Measurements from ENCODE around the gene PARD3. TPM values are rescaled to one million over a fixed set of nuclear protein-coding genes. Genes with fewer than 3 reads are reported as not detected.
A peak's percentile ranks its signal among the peaks of the same experiment; 100 is the strongest.

Gene PARD3
- total RNA-seq, 1 experiment from 2014 or later: 51.7 TPM

GRCh38 chr10:34111179-34111578 lies 703.9 kb downstream of the PARD3 start:
- no peak for DNase-seq (ENCODE audit: low read depth)

GRCh38 chr10:34109952-34110702 lies 705.0 kb downstream of the PARD3 start:
- DNase-seq (ENCODE audit: low read depth): peak; percentile 68

- DNase-seq (ENCODE audit: low read depth): no peak
Observed at GRCh38 chr10:34109495-34109894, 705.6 kb downstream of the PARD3 start.

- DNase-seq (ENCODE audit: low read depth): no peak
Observed at GRCh38 chr10:34107626-34108516, 707.2 kb downstream of the PARD3 start.

- DNase-seq (ENCODE audit: low read depth): no peak
Observed at GRCh38 chr10:34106356-34106885, 708.7 kb downstream of the PARD3 start.

- DNase-seq (ENCODE audit: low read depth): no peak
Observed at GRCh38 chr10:34104829-34105572, 710.1 kb downstream of the PARD3 start.

GRCh38 chr10:34102893-34103506 lies 712.1 kb downstream of the PARD3 start:
- DNase-seq (ENCODE audit: low read depth): peak; percentile 60

GRCh38 chr10:34102237-34102673 lies 712.8 kb downstream of the PARD3 start:
- DNase-seq (ENCODE audit: low read depth): peak; percentile 51

- DNase-seq (ENCODE audit: low read depth): no peak
Observed at GRCh38 chr10:34101001-34101400, 714.1 kb downstream of the PARD3 start.

GRCh38 chr10:34098821-34099567 lies 716.1 kb downstream of the PARD3 start:
- no peak for DNase-seq (ENCODE audit: low read depth)

GRCh38 chr10:34097682-34098081 lies 717.4 kb downstream of the PARD3 start:
- no peak for DNase-seq (ENCODE audit: low read depth)

- no peak for DNase-seq (ENCODE audit: low read depth)
Observed at GRCh38 chr10:34094961-34095360, 720.1 kb downstream of the PARD3 start.

GRCh38 chr10:34094146-34094696 lies 720.9 kb downstream of the PARD3 start:
- no peak for DNase-seq (ENCODE audit: low read depth)

GRCh38 chr10:34092891-34093290 lies 722.2 kb downstream of the PARD3 start:
- no peak for DNase-seq (ENCODE audit: low read depth)

GRCh38 chr10:34091635-34092195 lies 723.4 kb downstream of the PARD3 start:
- no peak for DNase-seq (ENCODE audit: low read depth)

GRCh38 chr10:34089253-34089652 lies 725.8 kb downstream of the PARD3 start:
- DNase-seq (ENCODE audit: low read depth): no peak

- DNase-seq (ENCODE audit: low read depth): no peak
Observed at GRCh38 chr10:34088208-34088794, 726.8 kb downstream of the PARD3 start.

GRCh38 chr10:34087095-34087418 lies 728.0 kb downstream of the PARD3 start:
- no peak for DNase-seq (ENCODE audit: low read depth)

- DNase-seq (ENCODE audit: low read depth): no peak
Observed at GRCh38 chr10:34083567-34083966, 731.5 kb downstream of the PARD3 start.

- DNase-seq (ENCODE audit: low read depth): no peak
Observed at GRCh38 chr10:34081948-34082347, 733.1 kb downstream of the PARD3 start.
